Breast epithelium (tissue), 4 donors: ENCODE data around the gene BEND5. TPM values are rescaled to one million over a fixed set of nuclear protein-coding genes. Genes with fewer than 3 reads are reported as not detected.

Experiments
- DNase-seq, 2 donors: peaks; one replicate each; pipeline ENCODE4 v3.0.0-alpha.2; 2019; ENCODE audit warnings: low spot score in 2 of 2
- H3K27ac ChIP-seq, 2 donors: fragments of 200-600 bp; sonication (generic) in 1 of 2; one replicate each; pipeline ENCODE4 v1.5.1; 2016 to 2019; ENCODE audit warnings: mild to moderate bottlenecking in 1 of 2
- H3K27me3 ChIP-seq, 2 donors: fragments of 200-600 bp; sonication (generic) in 1 of 2; one replicate each; pipeline versions ENCODE4 v1.5.1 to v1.6.0; 2017 to 2019; ENCODE audit warnings: control low read depth in 1 of 2, mild to moderate bottlenecking in 1 of 2
- H3K36me3 ChIP-seq: fragments of 200-600 bp; one replicate; pipeline ENCODE4 v1.5.1; 2019
- H3K4me1 ChIP-seq, 2 donors: fragments of 200-600 bp; sonication (generic); one replicate each; pipeline ENCODE4 v1.5.1; 2016 to 2019; ENCODE audit warnings: control low read depth in 1 of 2
- H3K4me3 ChIP-seq, 3 donors: fragments of 200-600 bp; sonication (generic); 1 replicate in 2 of 3; 2 replicates in 1 of 3; pipeline ENCODE4 v1.5.1; 2016 to 2019; ENCODE audit warnings: mild to moderate bottlenecking in 3 of 3, moderate library complexity in 2 of 3
- H3K9me3 ChIP-seq, 2 donors: fragments of 200-600 bp; sonication (generic) in 1 of 2; one replicate each; pipeline ENCODE4 v1.5.1; 2016 to 2019; ENCODE audit warnings: control low read depth in 1 of 2
- POLR2A ChIP-seq: fragments of 450-650 bp; IDR thresholded peaks from one replicate; pipeline ENCODE4 v1.6.1; 2016; ENCODE audit warnings: antibody characterized with exemption, mild to moderate bottlenecking, moderate library complexity
- POLR2AphosphoS5 ChIP-seq, 3 donors: sonication (generic); formaldehyde crosslinking; IDR thresholded peaks; one replicate each; pipeline ENCODE4 v1.6.1; 2017; ENCODE audit warnings: antibody characterized with exemption in 3 of 3
- intact Hi-C: fragments of 100-400 bp; cut with DNase I; formaldehyde crosslinking; loops from one replicate; pipeline ENCODE4 v1.15.1; 2023; ENCODE audit warnings: low total_unique reads
- total RNA-seq, 3 donors: library from RNA; depleted of rRNA; stranded (reverse); fragments of >200 nt; gene quantifications; one replicate each; pipeline ENCODE4 v1.1.0, GENCODE V29; 2016
- TF ChIP-seq, protein P1 (sequence below), 3 donors: fragments of 450-650 bp; IDR thresholded peaks; one replicate each; pipeline ENCODE4 v1.5.1; 2016 to 2017; ENCODE audit warnings: antibody characterized with exemption in 3 of 3, mild to moderate bottlenecking in 3 of 3, moderate library complexity in 3 of 3

The BEND5 gene
- total RNA-seq, 3 donors from 2014 or later, result 3.2 to 7.3 (median 5.9) TPM

GRCh38 chr1:48678710-48679505, 97.8 kb downstream of the BEND5 start:
- DNase-seq, result no peak
- TF ChIP-seq POLR2A, result no peak
- TF ChIP-seq, protein P1, sequence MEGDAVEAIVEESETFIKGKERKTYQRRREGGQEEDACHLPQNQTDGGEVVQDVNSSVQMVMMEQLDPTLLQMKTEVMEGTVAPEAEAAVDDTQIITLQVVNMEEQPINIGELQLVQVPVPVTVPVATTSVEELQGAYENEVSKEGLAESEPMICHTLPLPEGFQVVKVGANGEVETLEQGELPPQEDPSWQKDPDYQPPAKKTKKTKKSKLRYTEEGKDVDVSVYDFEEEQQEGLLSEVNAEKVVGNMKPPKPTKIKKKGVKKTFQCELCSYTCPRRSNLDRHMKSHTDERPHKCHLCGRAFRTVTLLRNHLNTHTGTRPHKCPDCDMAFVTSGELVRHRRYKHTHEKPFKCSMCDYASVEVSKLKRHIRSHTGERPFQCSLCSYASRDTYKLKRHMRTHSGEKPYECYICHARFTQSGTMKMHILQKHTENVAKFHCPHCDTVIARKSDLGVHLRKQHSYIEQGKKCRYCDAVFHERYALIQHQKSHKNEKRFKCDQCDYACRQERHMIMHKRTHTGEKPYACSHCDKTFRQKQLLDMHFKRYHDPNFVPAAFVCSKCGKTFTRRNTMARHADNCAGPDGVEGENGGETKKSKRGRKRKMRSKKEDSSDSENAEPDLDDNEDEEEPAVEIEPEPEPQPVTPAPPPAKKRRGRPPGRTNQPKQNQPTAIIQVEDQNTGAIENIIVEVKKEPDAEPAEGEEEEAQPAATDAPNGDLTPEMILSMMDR (IDR thresholded peaks at IDR 0.05), result no peak
- TF ChIP-seq POLR2AphosphoS5 (IDR thresholded peaks at IDR 0.05), result no peak
- H3K27ac ChIP-seq, result no peak overlapping the region
- no peaks in the 10 kb centered on the region for H3K4me1 ChIP-seq
- no peaks in the 10 kb centered on the region for H3K9me3 ChIP-seq
- H3K36me3 ChIP-seq, result no peaks in the 10 kb centered on the region
- no peaks in the 10 kb centered on the region for H3K27me3 ChIP-seq
- no peak overlapping the region for H3K4me3 ChIP-seq
- intact Hi-C loops, result no loop called here
